Stimulated activated CD4-positive, alpha-beta T cell treated with anti-CD3 and anti-CD28 coated beads, Interleukin-2, amount 100 ng/mL, for 48 hours (primary cell): ENCODE measurements around the gene TOP2A.

ENCODE experiments used
- DNase-seq, 2 donors: peaks; one replicate each; pipeline ENCODE4 v3.0.0-alpha.2; 2020

Gene TOP2A

GRCh38 chr17:40452216-40452787 is 34.6 kb upstream of the TOP2A start:
- no peak for DNase-seq

DNA sequence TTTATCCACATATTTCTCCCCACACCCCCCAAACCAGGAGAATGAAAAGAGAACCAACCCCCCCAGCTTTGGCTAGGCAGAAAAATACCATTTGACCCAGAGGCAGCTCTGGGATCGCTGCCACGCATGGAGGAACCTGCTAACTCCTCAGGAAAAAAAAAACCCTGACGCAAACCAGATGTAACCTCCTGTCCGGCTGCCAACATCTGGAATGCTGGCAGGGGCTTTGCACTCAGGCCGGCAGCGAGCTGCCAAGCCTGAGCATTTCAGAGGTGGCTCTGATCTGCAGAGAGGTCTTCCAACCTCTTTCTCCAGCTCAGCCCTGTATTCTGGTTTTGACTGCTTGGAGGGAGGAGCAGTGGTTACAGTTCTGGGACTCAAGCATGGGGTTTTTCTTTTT is 33.7 kb upstream of the TOP2A start:
- DNase-seq, result no peak

GRCh38 chr17:40450175-40450574 is 32.5 kb upstream of the TOP2A start:
- no peak for DNase-seq

DNA sequence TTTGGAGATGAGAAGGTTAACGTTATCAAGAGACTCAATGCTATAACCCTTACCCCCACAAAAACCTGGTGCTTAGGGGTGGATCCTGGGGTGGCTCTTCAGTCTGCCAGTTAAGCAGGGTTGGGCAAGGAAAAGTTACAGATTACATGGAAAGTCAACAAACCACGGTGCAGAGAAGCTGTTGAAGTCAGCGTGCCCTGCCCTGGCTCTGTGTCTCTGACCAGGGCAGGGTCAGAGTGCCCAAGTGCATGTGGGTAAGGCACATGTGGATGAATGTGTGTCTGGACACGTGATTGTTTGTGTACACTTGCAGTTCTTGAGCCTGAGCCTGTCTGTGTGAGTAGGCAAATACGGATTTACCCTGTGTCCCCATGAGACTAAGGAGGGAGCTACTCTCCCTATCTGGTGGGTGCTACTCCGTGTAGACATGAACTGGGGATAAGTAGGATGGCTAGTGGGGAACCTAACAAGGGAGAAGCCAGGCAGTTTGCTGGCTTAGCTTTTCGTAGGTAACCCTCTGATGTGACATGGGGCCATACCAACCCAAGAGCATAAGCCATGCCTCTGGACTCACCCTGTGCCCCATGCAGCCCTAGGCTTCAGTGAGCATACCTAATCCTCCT is 31.1 kb upstream of the TOP2A start:
- DNase-seq, result no peak

DNA sequence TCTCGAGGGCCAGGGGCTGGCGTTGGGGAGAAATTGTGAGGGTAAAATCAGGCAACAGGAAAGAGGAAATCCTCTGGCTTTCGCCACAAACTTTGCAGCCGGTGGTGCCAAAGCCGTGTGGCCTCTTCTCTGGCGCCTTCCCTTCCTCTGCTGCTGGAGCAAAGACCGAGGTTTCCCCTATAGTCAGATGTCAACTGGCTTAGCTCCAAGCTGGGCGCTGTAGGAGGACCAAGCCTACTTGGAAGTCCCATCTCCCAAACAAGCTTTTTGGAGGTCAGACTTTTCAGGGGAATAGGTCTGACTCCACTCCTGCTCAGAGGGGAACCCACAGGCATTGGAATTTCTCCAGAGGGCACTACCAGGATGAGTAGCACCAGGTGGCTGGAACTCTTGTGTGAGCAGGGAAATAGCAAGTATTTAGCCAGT is 30.5 kb upstream of the TOP2A start:
- DNase-seq, result no peak

DNA sequence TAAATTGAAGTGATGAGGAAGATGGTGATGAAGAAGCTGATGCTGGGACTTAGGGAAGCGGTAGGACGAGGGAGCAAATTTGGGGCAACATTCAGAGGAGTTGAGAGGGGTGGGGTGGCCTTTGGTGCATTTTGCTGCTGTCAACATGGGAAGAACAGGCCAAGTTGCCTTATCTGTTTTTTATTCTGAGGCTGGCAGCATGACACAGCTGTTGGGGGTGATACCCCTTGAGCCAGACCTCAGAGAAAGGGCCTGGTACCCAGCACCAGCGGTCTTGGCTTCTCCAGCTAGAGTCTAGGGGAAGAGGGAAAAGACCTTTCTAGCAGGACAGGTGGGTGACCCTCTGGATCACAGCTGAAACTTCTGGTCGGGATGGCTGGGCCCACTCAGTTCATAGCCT is 30.1 kb upstream of the TOP2A start:
- no peak for DNase-seq

GRCh38 chr17:40447148-40447644 is 29.5 kb upstream of the TOP2A start:
- no peak for DNase-seq

DNA sequence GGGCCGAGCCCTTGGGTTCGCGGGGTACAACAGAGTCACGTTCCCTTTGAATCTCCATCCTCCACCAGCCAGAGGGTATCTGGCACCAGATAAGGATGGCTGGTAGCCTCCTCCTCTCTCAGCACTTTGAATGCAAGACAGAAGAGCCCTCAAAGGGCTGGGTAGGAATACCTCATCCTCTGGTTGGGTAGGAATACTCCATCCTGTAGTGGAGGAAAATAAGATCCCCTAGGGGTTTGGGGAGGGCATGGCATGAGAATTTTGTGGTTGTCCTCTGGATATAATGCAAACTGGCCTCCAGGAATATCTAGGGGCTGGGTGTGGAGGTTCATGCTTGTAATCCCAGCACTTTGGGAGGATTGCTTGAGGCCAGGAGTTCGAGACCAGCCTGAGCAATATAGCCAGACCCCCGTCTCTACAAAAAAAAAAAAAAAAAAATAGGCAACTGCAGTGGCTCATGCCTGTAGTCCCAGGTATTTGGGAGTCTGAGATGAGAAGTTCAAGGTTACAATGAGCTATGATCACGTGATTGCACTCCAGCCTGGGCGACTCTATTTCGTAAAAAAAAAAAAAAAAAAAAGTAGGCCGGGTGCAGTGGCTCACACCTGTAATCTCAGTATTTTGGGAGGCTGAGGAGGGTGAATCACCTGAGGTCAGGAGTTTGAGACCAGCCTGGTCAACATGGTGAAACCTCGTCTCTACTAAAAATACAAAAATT is 28.2 kb upstream of the TOP2A start:
- no peak for DNase-seq

DNA sequence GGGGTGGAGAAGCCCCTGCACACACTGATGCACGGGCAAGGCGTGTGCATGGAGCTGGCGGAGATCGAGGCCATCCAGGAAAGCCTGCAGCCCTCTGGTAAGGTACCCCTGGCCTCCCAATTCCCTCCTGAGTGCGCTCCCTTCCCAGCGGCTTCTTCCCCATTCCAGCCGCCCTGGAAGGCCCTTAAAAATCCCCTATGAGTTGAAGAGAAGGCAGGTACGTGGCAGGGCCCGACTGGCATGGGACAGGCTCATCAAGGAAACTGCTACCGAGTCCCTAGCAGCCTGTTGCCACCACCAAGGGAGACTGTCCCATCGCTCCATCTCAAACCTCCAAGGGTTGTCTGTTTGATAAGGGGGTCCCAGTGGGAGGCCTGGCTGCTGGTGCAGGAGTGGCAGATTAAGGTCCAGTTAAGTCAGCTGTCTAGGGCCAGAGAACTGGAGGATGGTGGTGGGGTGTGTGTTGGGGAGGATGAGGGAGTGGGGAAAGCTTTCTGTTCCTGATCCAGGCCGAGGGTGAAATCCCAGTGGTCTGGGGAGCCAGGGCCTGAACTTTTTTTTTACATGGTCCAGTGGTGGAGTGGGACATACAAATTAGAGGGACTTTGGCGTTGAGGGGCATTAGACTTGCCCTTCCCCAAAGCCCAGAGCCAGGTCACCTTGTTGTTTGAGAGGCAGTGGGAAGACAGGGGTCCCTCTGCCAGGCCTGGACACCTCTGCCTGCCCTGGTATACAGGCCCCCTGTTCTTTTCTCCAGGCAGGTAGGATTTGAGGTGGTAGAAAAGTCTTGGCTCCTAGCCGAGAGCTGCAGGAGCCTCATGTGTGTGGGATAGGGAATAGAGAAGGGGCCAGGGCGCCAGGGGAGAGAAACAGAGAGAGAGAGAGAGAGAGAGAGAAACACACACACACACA is 26.5 kb upstream of the TOP2A start:
- DNase-seq, result no peak

- DNase-seq, result peak; percentile 61 to 71
Measured at GRCh38 chr17:40443196-40443987, 25.7 kb upstream of the TOP2A start, which contains the start of gene IGFBP4. TSS of gene IGFBP4 (plus strand) at chr17:40443450. CDS start at chr17:40443736, 286 bp downstream.

GRCh38 chr17:40442392-40443195 is 24.9 kb upstream of the TOP2A start:
- DNase-seq, result no peak

GRCh38 chr17:40440166-40440565 is 22.5 kb upstream of the TOP2A start:
- DNase-seq, result no peak

DNA sequence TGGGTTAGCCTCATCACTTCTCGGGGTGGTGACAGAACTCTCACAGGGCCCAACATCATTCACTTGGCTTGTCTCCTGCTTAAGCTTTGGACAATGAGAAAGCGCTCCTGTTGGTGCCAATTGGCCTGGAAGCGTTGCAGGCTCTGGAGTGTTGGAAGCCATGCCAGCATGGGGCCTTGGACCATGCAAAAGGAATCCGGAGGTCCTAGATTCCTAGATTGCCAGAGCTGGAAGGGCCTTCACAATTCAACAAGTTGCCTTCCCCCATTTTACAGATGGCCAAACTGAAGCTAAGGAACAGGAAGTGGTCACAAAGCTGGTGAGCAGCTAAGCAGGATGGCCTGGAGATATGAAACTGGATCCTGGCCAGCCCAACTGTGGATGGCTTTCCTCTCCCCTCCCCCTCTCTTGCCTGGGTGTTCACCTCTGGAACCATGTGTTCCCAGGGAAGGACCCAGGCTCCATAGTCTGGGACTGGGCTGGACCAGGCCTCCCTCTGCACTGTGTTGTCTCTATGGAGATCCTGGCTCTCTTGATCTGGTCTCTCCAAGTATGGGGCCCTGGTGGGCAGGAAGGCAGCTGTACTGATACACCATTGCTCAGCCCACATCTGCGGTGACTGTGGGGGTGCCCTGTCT is 19.5 kb upstream of the TOP2A start:
- no peak for DNase-seq

DNA sequence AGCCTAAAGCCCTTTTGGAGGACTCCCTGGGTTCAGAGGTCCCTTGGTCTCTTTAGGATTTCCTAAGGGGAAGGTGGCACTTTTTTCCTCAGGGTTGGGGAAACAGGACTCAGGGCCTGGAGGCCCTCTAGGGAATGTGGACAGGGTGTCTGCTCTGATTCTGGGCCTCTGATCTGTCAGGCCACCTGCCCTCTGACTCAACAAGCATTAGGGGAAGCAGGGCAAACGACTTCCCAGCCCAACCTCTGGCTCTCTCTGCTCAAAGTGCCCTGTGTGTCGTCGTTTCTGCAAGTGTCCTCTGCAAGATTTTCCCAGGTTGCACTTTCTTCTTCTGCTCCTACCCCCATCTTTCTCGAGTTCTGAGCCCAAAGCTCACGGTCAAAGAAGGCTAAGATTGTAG is 18.9 kb upstream of the TOP2A start:
- DNase-seq, result no peak

DNA sequence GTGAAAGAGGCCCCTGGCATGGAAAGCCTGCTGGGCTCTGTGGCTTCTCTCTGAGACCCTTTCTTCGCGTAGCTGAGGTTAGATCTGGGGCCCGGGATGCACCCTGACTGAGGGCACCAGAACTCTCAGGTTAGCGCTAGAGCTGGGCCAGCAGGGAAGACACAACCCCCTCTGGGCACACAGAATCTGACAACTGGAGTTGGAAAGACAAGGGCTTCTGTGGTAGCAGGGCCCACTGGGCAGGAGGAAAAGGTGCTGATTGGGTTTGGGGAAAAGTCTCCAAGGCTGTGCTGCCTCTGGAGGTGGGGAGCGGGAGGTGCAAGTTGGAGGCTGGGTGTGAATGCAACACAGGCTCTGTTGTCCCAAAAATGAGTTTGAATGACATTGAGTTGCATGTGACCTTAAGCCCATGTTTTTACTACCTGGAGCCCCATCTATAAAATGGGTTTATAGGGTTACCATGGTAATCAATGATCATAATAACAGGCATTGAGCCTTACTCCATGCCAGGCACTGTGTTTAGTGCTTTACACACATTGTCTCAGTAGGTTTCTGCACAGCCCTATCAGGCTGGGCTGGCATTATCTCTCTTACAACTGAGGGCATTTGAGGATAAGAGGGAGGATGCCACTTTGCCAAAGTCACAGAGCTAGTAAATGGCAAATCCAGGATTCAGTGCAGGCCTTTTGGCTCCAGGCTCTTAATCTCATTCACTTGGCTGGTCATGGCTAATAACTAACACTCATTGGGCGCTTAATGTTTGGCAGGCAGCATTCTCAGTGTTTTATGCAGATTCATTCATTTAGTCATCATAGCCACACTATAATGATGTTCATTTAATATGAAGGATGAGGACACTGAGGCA is 16.1 kb upstream of the TOP2A start:
- no peak for DNase-seq

GRCh38 chr17:40432864-40433528 is 15.3 kb upstream of the TOP2A start:
- DNase-seq, result no peak

DNA sequence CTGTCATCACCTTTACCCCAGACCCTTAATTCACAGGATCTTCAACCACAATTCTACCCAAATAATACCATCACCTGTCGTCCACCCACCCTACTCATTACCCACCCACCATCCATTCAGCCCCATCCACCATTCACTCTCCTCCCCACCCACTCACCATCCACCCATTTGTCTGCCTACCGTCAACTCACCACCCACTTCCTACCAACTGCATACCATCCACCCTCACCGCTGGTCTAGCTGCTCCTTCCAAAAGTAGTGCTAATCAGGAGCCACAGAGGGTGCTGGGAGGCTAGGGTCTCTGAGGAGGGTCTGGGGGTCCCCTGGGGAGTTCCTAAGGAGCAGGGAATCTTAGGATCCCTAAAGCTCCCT is 13.5 kb upstream of the TOP2A start:
- DNase-seq, result no peak

GRCh38 chr17:40430272-40431230 is 12.9 kb upstream of the TOP2A start:
- DNase-seq, result no peak
